ENCODE data around the gene ALPK3.

The ALPK3 gene

DNA sequence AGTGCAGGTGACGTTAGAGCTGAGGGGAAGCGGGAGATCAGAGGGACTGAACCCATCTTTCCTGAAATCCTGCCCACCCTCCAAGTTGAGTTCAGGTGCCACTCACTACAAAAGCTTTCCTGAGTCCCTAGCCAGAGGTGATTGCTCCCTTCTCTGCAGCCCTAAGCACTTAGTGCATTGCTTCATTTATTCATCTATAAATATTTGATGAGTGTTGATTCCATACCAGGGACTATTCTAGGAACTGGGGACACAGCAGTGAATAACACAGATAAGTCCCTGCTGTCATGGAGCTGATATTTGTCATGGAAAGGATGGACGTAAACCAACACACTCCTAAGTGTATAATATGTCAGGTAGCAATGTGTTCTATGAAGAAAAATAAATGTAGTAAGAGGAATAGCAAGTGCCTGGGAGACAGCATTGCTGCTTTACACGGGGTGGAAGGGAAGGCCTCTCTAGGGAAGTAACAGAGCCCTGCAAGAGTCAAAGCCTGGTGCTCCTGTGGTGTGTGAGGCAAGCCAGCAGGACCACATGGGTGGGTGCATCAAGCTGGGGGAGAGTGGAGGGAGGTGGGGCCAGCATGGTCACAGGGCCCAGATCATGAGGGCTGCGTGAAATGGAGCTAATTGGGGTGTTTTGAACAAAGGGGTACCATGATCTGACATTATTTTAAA is 18.6 kb downstream of the ALPK3 start:
- no peak for TF ChIP-seq CTCF (IDR thresholded peaks at IDR 0.05; ENCODE audit: extremely low read depth, missing control alignments)
- DNase-seq (ENCODE audit: low spot score) = no peak

GRCh38 chr15:84836844-84837243 is 19.7 kb downstream of the ALPK3 start:
- TF ChIP-seq CTCF (IDR thresholded peaks at IDR 0.05; ENCODE audit: extremely low read depth, missing control alignments) = no peak
- DNase-seq (ENCODE audit: low spot score) = no peak

DNA sequence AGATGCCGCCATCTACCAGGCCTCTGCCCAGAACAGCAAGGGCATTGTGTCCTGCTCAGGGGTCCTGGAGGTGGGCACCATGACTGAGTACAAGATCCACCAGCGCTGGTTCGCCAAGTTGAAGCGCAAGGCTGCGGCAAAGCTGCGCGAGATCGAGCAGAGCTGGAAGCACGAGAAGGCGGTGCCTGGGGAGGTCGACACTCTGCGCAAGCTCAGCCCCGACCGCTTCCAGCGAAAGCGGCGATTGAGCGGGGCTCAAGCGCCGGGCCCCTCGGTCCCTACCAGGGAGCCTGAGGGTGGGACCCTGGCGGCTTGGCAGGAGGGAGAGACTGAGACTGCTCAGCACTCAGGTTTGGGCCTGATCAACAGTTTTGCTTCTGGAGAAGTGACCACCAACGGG is 22.6 kb downstream of the ALPK3 start:
- no peak for DNase-seq (ENCODE audit: low spot score)
- no peak for TF ChIP-seq CTCF (IDR thresholded peaks at IDR 0.05; ENCODE audit: extremely low read depth, missing control alignments)

DNA sequence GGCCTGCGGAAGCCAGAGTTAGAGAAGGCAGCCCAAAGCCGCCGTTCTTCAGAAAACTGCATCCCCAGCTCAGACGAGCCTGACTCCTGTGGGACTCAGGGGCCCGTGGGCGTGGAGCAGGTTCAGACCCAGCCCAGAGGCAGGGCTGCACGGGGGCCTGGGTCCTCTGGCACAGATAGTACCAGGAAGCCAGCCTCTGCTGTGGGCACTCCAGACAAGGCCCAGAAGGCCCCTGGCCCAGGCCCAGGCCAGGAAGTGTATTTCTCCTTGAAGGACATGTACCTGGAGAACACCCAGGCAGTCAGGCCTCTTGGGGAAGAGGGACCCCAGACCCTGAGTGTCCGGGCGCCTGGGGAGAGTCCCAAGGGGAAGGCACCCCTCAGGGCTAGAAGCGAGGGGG is 23.1 kb downstream of the ALPK3 start:
- TF ChIP-seq CTCF (IDR thresholded peaks at IDR 0.05; ENCODE audit: extremely low read depth, missing control alignments) = no peak
- DNase-seq (ENCODE audit: low spot score) = no peak

GRCh38 chr15:84840741-84841429 is 23.7 kb downstream of the ALPK3 start:
- DNase-seq (ENCODE audit: low spot score) = no peak
- TF ChIP-seq CTCF (IDR thresholded peaks at IDR 0.05; ENCODE audit: extremely low read depth, missing control alignments) = no peak

- no peak for TF ChIP-seq CTCF (IDR thresholded peaks at IDR 0.05; ENCODE audit: extremely low read depth, missing control alignments)
- no peak for DNase-seq (ENCODE audit: low spot score)
Measured at GRCh38 chr15:84842781-84843180, 25.6 kb downstream of the ALPK3 start.

GRCh38 chr15:84844964-84845363 is 27.8 kb downstream of the ALPK3 start:
- TF ChIP-seq CTCF (IDR thresholded peaks at IDR 0.05; ENCODE audit: extremely low read depth, missing control alignments) = no peak
- no peak for DNase-seq (ENCODE audit: low spot score)

Measured in GM20000 (cell line).